GM18505 (cell line): Measurements from ENCODE around the gene FRMD6.
"Not testable (repeated sequence)": the region's sequence is repeated elsewhere in the genome, so short reads cannot be mapped to it uniquely, and the experiment has no call there.

Experiments
- ATAC-seq: cut with Tn5 transposase; IDR thresholded peaks from one replicate; pipeline ENCODE4 v1.9.1; 2021; ENCODE audit not compliant: unreplicated experiment
- POLR2A ChIP-seq: IDR thresholded peaks from 4 replicates; pipeline ENCODE4 v1.6.1; 2011; ENCODE audit warnings: borderline replicate concordance; ENCODE audit not compliant: insufficient read depth, insufficient read length; ENCODE audit errors: extremely low read depth

The FRMD6 gene

GRCh38 chr14:51619561-51619960, 32.1 kb upstream of the FRMD6 start:
- no peak for TF ChIP-seq POLR2A

GRCh38 chr14:51620056-51620455, 31.7 kb upstream of the FRMD6 start:
- no peak for ATAC-seq

More at GRCh38 chr14:51619561-51619960, 32.1 kb upstream of the FRMD6 start:
- no peak for ATAC-seq

GRCh38 chr14:51621654-51622053, 30.1 kb upstream of the FRMD6 start:
- no peak for ATAC-seq

More at GRCh38 chr14:51620056-51620455, 31.7 kb upstream of the FRMD6 start:
- no peak for TF ChIP-seq POLR2A

GRCh38 chr14:51622376-51622775, 29.3 kb upstream of the FRMD6 start:
- TF ChIP-seq POLR2A, result no peak
- no peak for ATAC-seq

More at GRCh38 chr14:51621654-51622053, 30.1 kb upstream of the FRMD6 start:
- TF ChIP-seq POLR2A, result no peak

GRCh38 chr14:51624955-51625569, 26.6 kb upstream of the FRMD6 start:
- no peak for TF ChIP-seq POLR2A
- no peak for ATAC-seq

GRCh38 chr14:51626185-51626584, 25.5 kb upstream of the FRMD6 start:
- ATAC-seq, result no peak
- TF ChIP-seq POLR2A, result no peak

- ATAC-seq, result no peak
- no peak for TF ChIP-seq POLR2A
These were observed 24.9 kb upstream of the FRMD6 start for GRCh38 chr14:51626788-51627187.

GRCh38 chr14:51627313-51627712, 24.4 kb upstream of the FRMD6 start:
- no peak for TF ChIP-seq POLR2A
- no peak for ATAC-seq

- no peak for ATAC-seq
- TF ChIP-seq POLR2A, result no peak
These were observed 23.5 kb upstream of the FRMD6 start for GRCh38 chr14:51628238-51628637.

GRCh38 chr14:51630987-51631386, 20.7 kb upstream of the FRMD6 start:
- ATAC-seq, result no peak
- no peak for TF ChIP-seq POLR2A

- not testable (repeated sequence) for ATAC-seq
These were observed 18.4 kb upstream of the FRMD6 start for GRCh38 chr14:51633298-51633697.

- ATAC-seq, result no peak
- TF ChIP-seq POLR2A, result no peak
These were observed 15.6 kb upstream of the FRMD6 start for GRCh38 chr14:51636109-51636508.

- ATAC-seq, result no peak
- TF ChIP-seq POLR2A, result no peak
These were observed 13.4 kb upstream of the FRMD6 start for GRCh38 chr14:51638071-51638944.
